HG02981 (cell line): ENCODE results near the gene KLF2.
A peak's percentile ranks its signal among the peaks of the same experiment; 100 is the strongest.

Experiments
- ATAC-seq: cut with Tn5 transposase; IDR thresholded peaks from one replicate; pipeline ENCODE4 v1.9.1; 2021; ENCODE audit warnings: mild to moderate bottlenecking, moderate library complexity; ENCODE audit not compliant: unreplicated experiment

Gene KLF2

GRCh38 chr19:16363133-16363851 lies 38.7 kb downstream of the KLF2 start:
- ATAC-seq, result no peak

GRCh38 chr19:16363852-16364230 lies 39.2 kb downstream of the KLF2 start:
- no peak for ATAC-seq

GRCh38 chr19:16364231-16364865 lies 39.7 kb downstream of the KLF2 start:
- no peak for ATAC-seq

GRCh38 chr19:16365300-16365996 lies 40.8 kb downstream of the KLF2 start:
- ATAC-seq, result no peak

- no peak for ATAC-seq
Measured at GRCh38 chr19:16366056-16366432, 41.4 kb downstream of the KLF2 start.

GRCh38 chr19:16366433-16367260 lies 42.0 kb downstream of the KLF2 start:
- no peak for ATAC-seq

GRCh38 chr19:16367261-16367683 lies 42.6 kb downstream of the KLF2 start:
- no peak for ATAC-seq

GRCh38 chr19:16368385-16369305 lies 44.0 kb downstream of the KLF2 start:
- no peak for ATAC-seq

GRCh38 chr19:16369306-16369663 lies 44.7 kb downstream of the KLF2 start:
- ATAC-seq, result no peak

GRCh38 chr19:16369664-16370576 lies 45.3 kb downstream of the KLF2 start:
- no peak for ATAC-seq

GRCh38 chr19:16370641-16371391 lies 46.2 kb downstream of the KLF2 start:
- no peak for ATAC-seq

- peak; percentile 56 for ATAC-seq
Measured at GRCh38 chr19:16371540-16371986, 46.9 kb downstream of the KLF2 start.

GRCh38 chr19:16372065-16372915 lies 47.7 kb downstream of the KLF2 start:
- ATAC-seq, result no peak

GRCh38 chr19:16373079-16373478 lies 48.5 kb downstream of the KLF2 start:
- no peak for ATAC-seq

GRCh38 chr19:16373532-16373931 lies 48.9 kb downstream of the KLF2 start:
- no peak for ATAC-seq

- no peak for ATAC-seq
Measured at GRCh38 chr19:16373989-16374388, 49.4 kb downstream of the KLF2 start.

- ATAC-seq, result no peak
Measured at GRCh38 chr19:16374436-16374835, 49.8 kb downstream of the KLF2 start.
